HG03135 (cell line): ENCODE data around the gene CDC73.
"Not testable (repeated sequence)": the region's sequence is repeated elsewhere in the genome, so short reads cannot be mapped to it uniquely, and the experiment has no call there.

Experiments
- ATAC-seq: cut with Tn5 transposase; IDR thresholded peaks from one replicate; pipeline ENCODE4 v1.9.1; 2021; ENCODE audit warnings: mild to moderate bottlenecking, moderate library complexity; ENCODE audit not compliant: unreplicated experiment

The CDC73 gene

DNA sequence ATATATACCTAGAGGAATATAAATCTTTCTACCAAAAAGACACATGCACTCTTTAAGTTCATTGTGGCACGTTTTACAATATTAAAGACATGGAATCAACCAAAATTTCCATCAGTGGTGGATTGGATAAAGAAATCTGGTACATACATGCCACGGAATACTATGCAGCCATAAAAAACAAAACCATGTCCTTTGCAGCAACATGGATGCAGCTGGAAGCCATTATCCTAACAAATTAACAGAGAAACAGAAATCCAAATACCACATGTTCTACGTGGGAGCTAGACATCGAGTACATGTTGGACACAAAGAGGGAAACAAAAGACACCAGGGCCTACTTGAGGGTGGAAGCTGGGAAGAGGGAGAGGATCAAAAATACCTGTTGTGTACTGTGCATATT is 97.6 kb downstream of the CDC73 start:
- ATAC-seq: no peak

DNA sequence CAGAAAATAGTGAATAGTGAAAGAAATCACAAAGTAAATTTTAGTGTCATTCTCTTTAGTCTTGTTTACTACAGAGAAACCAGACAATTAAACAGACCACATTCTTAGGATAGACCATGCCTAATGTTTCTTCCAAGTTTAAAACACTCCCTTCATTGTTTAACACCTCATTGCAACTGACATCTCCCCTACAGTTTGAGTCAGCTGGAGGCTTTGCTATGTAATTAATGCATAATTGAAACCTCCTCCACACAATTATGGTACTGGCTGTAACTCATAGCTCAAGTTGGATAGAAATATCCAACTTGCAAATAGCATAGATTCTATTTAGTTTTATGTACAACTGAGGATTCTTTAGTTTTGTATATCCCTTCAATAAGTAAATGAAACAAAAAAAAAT is 99.8 kb downstream of the CDC73 start:
- ATAC-seq: no peak

DNA sequence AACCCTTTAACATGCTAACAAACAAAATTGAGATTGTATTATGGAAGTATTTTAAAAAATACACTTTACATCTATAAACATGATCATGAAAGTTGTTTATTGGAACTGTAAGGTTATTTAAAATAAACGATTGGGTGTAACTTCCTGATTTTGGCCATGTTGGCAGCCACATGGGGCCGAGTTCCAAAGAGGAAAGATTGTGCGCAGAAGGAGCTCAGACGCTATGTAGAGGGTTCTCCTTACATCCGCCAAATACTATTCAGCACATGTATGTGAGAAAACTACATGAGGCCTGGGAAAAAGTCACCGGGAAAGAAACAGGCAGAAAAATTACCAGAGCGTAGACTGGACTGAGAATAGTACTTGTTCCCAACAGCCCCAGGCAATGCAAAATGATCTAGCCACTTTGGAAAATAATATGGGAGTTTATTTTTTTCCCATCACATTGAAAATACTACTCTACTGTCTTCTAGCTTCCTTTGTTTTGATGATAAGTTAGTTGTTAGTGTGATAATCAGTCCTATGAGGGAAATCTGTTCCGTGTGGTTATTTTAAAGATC is 100.3 kb downstream of the CDC73 start:
- ATAC-seq: no peak

DNA sequence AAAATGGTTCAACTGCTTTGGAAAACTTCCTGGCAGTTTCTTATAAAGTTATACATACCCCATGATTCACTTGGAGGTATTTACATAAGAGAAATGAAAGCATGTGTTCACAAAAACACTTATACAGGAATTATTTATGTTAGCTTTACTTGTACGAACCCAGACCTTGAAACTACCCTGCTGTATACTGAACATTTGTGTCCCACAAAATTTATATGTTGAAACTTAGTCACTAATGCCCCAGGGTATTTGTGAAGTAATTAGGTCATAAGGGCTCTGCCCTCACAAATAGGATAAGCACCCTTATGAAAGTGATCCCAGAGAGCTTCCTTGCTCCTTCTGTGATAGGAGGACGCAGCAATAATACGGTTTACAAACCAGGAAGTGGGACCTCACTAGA is 107.3 kb downstream of the CDC73 start:
- ATAC-seq: no peak

DNA sequence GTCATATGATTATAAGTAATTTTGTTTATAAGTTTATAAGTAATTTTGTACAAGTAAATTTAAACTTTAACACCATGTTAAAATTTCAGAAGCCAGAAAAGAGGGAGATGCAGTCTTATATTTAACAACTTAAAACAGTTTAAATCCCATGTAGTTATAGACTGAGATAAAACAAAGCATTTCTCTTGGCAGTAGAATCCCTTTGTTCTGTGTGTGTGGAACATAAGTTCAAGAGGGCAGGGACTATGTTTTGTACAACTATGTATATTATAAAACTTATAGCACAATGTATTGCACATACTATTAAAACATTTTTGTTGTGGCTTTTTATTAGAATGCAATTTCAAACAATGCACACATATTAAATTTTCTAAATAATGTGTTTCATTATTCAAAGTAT is 109.3 kb downstream of the CDC73 start:
- not testable (repeated sequence) for ATAC-seq

DNA sequence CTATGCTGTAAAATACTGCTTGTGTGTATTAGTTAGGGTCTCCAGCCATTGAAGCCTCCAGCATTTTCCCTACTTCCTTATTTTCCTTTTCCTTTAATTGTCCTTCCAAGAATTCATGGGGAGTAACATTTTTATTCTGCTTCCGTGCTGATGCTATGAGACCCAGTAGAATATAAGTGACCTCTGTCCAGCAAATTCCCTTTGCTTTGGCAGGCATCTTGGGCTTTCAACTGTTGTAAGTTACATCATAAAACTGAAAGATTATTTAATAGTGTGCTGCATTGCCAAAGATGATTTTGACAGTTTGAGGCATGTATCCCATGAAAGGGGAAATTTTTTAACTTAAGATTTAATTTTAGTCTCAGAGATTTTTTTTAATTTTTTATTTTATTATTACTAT is 112.7 kb downstream of the CDC73 start:
- ATAC-seq: no peak

DNA sequence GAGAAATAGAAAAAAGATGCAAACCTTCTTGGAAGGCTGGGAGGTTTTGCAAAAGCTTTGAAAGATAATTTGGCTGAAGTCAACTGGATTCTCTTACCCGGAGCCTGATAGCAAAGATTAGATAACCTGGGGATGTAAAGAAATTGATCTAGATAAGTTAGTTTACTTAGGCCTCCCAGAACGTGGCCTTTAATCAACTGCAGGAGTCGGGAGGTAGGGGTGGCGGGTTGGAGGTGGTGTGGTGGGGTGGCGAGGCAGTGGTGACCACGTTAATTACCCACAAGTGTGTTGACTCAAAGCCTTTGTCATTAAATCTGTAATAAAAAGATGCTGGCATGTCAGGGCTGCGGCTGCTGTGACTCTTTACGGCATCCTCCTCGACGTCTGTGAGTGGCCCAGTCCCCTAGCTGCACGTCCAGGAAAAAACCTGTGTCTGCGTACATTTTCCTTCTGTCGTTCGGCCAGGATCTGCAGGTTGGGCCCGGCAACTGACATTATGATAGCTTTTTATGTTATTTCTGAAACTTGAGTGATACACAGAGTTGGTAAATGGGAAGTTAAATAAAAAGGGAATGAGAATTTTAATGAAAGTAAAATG is 115.6 kb downstream of the CDC73 start:
- no peak for ATAC-seq

DNA sequence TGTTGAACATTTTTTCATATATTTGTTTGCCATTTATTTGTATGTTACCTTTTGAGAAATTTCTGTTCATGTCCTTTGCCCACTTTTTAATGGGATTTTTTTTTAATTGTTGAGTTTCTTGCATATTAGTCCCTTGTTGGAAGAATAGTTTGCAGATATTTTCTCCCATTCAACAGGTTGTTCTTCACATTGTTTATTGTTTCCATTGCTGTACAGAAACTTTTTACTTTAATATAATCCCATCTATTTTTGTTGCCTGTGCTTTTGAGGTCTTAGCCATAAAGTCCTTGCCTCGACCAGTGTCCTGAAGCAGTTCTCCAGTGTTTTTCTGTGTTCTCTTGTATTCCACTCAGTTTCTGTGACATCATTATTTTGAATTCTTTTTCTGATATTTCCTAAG is 118.8 kb downstream of the CDC73 start:
- no peak for ATAC-seq

DNA sequence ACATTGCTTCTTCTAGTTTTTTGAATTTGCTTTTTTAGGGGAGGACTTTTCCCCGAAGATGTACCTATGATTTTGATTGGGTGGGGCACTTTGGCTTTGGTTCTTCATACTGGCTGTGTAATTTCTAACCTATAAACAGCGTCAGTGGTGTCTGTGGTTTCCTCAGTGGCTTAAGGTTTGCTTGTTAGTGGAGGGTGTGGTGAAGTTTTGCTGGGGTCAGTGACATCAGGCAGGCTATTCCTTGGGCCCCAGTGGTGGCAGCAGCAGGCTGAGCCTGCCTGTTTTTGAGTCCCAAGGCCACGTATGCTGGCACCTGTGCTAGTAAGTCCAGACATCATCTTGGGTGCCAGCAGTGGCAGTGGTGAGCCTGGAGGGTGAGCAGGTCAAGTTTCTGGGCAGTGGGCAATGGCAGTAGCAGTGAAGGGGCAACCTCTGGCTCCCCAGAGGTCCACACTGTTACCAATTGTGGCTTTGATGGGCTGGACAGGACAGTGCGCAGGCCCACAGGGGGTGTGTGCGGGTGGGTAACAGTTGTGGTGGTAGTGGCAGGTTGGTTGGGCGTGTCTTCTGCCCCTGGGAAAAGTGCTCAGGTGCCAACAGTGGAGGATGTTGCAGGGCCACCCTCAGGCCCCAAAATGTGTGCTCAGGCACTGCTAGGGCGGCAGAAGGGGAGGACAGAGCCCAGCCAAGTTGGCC is 119.4 kb downstream of the CDC73 start:
- no peak for ATAC-seq

DNA sequence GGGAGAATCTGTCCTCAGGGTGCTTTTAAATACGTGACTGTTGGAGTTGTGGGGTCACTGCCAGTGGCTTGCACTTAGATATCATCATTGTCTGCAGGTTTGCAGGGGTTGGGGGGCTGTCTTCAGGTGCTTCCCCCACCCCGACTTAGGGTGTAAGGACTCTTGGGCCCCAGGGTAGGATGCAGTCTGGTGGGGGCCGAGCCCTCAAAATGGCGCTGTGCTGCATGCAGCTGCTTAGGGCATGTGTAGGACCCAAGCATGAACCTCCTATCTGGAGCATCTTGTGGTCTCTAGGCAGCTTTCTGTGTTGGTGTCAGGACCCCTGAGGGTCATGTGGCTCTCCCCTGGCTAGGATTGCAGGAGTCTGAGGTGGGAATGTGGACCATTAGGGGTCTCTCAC is 120.2 kb downstream of the CDC73 start:
- ATAC-seq: no peak

DNA sequence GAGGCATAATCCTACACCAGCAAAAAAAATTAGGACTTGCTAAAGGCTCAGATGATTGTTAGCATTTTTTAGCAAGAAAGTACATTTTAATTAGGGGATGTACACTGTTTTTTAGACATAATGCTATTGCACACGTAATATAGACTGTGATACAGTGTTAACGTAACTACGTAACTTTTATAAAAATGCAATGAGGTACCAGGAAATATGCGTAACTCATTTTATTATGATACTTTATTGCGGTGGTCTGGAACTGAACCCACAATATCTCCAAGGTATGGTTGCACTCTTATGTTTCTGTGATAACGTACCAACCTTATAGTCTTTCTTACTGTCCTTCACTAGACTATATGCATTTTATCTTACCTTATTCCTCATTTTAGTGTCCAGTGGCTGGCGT is 127.4 kb downstream of the CDC73 start:
- no peak for ATAC-seq

DNA sequence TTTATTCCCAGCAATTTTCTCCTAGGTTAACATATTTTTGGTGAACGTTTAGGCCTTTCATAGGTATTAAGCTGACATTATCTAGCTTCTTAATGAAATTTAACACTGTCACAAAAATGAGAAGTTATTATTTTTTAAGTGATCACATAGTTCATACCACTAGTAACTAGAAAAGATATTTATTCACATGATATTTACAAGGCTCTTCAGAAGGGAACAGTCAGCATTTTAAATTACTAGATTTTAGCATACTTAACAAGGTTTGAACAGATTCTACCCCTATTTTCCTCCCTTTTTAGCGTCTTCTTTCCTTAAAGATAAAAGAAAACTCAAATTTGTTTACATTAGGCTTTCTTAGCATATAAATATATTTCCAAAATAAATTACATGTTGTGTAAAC is 130.1 kb downstream of the CDC73 start:
- ATAC-seq: no peak

DNA sequence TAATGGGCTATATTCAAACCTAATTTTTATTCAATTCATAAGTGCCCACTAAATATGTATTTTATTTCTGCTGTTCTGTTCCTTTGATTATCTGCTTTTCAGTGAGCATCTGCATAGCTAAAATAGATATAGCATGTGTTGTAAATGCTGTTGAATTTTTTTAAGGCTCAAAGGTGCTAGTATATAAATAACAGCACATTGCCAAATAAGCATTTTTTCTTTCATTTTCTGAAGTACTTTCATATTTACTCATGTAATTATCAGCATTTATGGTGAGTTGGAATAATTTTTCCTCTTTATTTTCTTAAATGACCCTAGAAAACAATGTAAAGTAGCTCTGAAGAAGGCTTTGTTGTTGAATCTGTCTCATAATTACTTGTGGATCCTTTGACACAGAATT is 134.2 kb downstream of the CDC73 start:
- no peak for ATAC-seq

DNA sequence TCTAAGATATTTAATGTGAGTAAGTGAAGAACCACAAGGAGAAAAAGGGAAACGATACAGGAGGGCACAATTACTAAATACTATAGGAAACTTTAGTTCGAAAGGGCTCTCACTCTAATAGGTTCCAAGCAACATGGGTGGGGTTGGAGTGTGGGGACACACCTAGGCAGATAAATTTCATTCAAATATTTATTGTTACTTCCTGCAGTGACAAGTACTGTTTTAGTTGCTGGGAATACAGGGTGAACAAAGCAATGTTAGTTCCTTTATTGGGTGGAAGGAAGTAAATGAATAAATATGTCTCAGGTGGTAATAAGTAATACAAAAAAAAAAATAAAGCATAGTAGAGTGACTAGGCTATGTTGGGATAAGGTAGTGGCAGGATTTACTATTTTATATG is 137.8 kb downstream of the CDC73 start:
- no peak for ATAC-seq

DNA sequence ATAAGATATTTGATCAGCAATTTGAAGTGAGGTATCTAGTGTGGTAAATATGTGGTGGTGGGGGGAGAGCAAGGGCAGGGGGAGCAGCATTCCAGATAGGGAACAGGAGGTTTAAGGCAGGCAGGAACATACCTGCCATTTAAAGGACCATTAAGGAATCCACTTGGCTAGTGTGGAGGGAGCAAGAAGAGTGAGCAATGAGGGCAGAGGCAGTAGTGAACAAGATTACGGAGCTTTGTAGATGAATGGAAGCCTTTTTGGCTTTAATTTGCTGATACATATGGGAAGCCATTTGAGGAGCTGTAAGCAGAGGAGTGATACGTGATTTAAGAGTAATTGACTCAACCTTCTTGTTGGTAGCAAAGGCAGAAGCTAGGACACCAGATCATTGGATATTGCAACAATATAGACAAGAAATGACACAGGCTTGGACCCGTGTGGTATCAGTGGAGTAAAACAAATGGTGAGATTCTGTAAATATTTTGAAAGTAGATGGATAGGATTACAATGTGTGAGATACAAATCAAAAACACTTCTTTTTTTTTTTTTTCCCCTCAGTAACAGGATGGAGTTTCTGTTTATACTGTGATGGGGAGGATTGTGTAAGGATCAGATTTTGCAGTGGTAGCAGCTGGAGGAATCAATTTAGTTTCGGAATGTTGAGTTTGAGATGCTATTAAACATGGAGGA is 138.4 kb downstream of the CDC73 start:
- ATAC-seq: no peak

DNA sequence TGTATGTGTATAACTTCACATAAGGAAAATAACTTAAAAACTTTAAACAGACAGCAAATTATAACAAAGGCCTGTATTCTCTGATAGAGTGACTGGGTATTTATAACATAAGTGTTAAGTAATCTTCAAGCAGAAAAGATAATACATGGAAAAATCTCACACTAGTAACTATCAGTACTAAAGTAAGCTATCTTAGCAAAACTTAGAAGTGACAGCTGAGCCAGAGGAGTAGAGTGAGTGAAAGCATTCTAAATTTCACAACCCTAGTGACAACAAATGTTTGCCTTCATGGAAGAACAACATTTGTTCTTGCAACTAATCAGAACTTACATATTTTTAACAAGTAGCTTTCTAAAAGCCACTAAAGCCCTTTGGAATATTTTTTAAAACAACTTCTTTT is 139.1 kb downstream of the CDC73 start:
- ATAC-seq: no peak

DNA sequence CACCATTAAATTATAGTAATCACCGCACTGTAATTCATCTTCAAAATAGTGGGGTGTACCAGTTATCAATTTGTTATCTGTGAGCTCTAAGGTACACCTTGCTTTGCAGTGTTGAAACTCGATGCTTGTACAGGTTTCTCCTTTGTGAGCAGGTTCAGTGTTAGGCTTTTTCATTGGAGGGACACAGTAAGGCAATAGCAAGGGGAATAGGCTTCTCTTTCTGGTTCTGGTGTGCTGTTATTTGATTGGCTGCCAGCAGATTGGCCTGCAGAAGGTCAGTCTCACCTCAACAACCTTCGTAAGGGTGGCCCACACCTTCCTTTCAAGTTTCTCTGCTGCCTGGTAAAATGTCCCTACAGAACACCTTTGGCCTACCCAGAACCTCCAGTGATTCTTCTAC is 140.8 kb downstream of the CDC73 start:
- no peak for ATAC-seq

DNA sequence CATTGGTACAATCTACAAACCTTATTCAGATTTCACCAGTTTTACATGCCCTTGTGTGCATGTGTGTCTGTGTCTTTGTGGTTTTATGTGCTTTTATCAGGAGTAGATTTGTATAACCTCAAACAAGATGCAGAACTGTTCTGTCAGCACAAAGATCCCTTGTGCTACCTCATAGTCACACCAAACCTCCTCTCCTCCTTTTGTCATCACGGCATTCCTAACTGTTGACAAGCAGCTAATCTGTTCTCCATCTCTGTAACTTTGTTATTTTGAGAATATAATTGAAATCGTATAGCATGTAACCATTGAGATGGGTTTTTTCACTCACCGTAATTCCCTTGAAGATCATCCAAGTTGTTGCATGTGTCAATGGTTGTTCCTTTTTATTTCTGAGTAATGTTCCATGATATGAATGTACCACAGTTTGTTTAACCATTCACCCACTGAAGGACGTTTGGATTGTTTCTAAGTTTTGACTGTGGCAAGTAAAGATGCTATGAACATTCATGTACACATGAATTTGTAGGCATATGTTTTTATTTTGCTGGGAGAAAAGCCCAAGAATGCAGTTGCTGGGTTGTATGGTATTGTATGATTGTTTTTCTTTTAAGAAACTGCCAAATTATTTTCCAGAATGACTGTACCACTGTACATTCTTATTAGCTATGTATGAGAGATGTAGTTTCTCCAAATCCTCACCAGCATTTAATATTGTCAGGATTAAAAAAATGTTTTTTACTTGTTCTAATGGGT is 142.7 kb downstream of the CDC73 start:
- ATAC-seq: no peak

DNA sequence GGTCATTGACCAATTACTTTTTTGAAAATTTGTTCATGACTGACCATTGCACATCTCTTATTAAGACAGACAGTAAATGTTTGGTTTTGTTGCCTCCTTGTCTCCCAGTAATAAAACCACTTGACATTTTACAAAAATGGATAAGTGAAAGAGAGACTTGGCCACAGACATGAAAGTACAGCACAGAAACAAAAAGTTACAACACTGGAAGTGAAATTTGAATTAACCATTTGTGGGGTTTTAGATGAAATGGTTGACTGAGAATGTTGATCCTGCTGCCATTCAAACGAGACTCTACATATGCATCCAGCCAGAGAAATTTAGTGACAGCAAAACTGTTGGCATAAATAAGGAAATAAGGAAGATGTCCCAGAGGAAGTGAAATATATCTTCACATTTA is 143.9 kb downstream of the CDC73 start:
- ATAC-seq: peak; percentile 49

DNA sequence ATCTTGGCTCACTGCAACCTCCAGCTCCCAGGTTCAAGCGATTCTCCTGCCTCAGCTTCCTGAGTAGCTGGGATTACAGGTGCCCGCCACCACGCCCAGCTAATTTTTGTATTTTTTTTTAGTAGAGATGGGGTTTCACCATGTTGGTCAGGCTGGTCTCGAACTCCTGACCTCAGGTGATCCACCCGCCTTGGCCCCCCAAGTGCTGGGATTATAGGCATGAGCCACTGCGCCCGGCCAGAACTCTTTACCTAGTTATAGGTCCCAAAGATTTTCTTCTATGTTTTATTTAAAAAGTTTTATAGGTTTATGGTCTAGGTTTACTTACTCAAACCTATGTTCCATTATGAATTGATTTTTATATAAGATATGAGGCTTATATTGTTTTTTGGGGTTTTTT is 145.0 kb downstream of the CDC73 start:
- not testable (repeated sequence) for ATAC-seq

DNA sequence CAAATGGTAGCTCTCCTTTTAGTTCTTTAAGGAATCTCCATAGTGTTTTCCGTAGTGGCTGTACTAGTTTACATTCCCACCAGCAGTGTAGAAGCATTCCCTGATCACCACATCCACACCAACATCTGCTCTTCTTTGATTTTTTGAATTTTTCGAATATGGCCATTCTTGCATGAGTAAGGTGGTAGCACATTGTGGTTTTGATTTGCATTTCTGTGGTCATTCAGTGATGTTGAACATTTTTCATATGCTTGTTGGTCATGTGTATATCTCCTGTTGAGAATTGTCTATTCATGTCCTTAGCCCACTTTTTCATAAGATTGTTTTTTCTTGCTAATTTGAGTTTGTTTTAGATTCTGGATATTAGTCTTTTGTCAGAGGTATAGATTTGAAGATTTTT is 149.2 kb downstream of the CDC73 start:
- ATAC-seq: peak; percentile 97
